Skin of body (tissue), 2 donors: Measurements from ENCODE around the gene TREH. TPM values are rescaled to one million over a fixed set of nuclear protein-coding genes. Genes with fewer than 3 reads are reported as not detected.
A peak's percentile ranks its signal among the peaks of the same experiment; 100 is the strongest.

Experiments used
- DNase-seq: peaks from one replicate; lab custom pipeline; 2025; lab: John Stamatoyannopoulos, UW
- total RNA-seq: library from RNA; depleted of rRNA; stranded (reverse); fragments of >200 nt; gene quantifications from one replicate; pipeline ENCODE4 v1.2.3, GENCODE V29; 2014

The TREH gene
- total RNA-seq, 1 donor from 2014 or later: not detected

DNA sequence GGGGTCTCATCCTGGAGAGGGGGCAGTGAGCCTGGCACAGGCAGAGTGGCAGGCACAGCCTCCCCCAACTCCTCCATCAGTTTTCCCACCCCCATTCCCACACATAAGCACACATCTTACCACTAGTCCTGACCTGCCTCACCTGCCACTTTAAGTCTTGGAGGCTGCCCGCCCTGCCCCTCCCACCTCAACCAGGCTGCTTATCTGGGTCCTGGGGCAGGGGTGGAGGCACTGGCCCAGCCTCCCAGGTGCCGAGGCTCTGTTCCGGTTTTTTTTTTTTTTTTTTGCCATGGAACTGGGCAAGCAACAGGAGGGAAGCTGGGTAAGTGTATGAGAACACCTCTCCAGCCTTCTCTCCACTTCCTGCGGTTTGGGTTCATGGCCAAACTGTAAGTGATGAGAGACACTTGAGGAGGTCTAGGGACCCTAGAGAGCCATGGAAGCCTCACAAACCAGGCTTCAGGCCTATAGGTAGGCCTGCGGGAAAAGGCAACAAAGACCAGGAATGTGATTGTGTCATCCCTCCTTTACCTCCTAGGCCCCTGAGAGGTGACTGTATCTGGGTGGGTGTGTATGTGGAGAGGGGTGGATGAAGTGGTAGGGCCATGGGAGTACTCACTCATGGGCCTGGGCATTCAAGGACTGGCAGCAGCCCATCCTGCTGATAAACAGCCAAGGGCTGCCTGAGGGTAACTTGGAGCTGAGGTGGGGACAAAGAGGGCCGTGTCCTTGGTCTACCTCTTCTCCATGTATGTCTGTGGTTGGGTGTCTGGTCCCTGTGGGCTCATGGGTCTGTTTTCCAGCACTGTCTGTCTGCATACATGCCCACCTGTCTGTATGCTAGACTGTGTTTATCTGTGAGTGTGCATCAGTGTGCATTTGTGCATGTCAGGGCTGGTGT is 49.4 kb downstream of the TREH start:
- no peak for DNase-seq

DNA sequence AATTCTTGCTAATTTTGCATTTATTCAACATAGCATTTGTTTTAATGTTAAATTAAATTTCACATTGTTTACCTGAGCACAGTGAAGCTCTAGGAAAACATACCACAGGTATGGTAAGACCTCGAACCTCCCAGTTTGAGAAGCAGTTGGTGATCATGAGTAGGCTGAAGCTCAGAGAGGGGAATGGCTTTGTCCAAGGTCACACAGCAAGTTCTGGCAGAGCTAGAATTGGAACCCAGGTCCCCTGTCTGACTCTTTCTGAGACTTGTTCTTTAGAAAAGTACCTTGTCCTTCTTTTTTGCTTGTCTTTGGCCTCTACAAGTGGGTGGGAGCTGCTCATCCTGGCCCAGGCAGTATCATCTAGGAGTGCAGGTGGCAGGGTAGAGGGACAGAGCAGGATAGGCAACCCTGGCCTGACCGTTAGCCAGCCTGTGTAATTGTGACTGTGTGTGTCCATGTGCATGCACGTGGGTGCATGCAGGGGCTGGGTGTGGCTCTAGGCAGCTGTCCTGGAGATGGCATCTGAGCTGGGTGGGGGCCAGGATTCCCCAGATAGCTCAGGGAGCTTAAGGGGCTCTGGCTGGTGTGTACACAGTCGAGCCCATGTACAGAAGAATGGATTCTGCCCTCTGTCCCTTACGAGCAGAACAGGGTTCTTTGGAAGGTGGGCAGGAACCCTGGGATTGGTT is 50.4 kb downstream of the TREH start:
- DNase-seq: no peak

DNA sequence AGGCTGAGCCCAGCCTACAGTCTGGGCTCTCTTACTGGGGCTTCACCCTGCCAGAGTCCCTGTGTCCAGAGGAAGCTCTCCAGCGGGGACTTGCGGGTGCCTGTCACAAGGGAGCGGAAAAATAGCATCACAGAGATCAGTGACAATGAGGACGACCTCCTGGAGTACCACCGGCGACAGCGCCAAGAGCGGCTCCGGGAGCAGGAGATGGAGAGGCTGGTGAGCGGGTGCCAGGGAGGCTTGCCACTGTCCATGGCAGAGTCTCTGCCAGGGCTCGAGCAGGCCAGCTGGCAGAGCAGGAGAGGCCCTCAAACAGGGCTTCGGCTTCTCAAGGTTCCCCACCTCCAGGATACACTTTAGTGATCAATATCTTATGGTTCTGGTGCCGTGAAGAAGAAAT is 51.0 kb downstream of the TREH start:
- no peak for DNase-seq

DNA sequence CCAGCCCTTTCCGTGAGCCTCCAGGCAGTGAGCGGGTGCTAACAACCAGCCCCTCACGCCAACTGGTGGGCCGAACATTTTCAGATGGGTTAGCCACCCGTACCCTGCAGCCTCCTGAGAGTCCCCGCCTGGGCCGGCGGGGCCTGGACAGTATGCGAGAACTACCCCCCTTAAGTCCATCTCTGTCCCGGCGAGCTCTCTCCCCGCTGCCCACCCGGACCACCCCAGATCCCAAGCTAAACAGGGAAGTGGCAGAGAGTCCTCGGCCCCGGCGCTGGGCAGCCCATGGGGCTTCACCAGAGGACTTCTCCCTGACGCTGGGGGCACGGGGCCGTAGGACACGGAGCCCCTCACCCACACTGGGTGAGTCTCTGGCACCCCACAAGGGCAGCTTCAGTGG is 51.4 kb downstream of the TREH start:
- DNase-seq: no peak

DNA sequence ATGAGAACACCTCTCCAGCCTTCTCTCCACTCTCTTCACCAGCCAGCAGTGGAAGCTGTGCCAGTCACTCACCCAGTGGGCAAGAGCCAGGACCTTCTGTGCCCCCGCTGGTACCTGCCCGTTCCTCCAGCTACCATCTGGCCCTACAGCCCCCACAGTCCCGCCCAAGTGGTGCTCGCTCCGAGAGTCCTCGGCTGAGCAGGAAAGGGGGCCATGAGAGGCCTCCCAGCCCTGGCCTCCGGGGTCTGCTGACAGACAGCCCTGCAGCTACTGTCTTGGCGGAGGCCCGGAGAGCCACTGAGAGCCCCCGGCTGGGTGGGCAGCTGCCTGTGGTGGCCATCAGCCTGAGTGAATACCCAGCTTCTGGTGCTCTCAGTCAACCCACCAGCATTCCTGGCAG is 51.9 kb downstream of the TREH start:
- DNase-seq: no peak

DNA sequence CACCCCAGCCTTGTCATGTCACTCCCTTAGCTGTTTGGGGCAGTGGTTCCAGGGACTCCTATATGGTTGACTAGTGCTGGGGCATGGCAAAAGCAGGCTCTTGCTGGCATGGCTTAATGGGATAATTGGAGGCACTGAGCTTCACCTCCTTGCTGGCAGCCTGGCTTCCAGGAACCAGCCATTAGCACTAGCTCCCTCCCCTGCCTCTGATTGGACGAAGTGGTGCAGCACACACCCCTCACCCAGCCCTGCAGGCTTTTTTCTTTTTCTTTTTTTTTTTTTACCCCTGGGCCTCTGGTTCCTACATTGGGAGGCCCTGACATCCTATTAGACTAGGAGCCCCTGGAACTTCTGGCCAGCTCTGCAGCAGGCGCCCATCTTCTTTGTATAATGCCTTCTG is 53.5 kb downstream of the TREH start:
- DNase-seq: no peak

DNA sequence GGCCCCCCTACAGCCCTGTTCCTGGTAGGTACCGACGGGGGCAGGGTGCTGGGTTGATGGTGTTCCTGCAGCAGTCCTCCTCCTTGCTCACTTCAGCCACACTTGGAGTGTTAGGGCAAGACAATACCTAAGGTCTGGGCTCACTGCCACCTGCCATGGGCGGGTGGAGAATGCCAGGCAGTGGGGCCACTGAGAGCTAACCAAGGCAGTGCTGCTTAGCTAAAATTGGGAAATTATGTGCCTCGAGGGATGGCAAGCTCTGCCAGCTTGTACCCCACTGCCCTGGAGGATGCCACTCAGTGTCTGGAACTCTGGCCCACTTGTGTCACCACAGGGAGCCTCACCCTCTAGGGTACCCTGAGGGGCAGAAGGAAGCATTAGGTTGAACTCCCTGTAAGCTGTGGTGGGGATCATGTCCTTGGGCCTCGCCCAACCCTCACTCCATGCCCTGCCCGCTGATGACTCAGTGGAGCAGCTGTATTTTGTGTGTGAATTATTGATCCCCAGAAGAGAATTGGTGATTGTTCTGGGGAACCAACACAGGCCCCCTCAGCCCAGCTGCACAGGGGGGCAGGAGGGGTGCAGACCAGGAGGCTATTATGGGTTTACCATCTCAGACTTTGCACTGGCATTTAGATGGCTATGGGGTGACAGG is 54.3 kb downstream of the TREH start:
- no peak for DNase-seq

DNA sequence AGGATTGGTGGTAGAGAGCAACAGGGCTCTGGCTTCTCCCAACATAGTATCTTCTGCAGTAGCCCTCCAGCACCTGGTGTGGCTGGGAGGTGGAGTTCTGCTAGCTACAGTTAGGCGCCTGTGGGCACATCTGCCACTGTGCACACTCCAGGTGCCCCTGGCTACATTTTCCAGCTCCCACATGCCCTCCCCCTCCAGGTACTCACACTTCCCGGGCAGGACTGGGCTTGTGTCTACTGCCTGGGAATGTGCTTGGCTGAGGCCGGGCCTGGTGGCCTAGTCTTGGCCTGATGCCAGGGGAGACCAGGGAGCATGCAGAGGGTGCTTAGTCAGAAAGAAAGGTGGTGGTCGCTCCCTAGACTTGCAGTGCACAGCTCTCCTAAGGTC is 56.2 kb downstream of the TREH start:
- no peak for DNase-seq

DNA sequence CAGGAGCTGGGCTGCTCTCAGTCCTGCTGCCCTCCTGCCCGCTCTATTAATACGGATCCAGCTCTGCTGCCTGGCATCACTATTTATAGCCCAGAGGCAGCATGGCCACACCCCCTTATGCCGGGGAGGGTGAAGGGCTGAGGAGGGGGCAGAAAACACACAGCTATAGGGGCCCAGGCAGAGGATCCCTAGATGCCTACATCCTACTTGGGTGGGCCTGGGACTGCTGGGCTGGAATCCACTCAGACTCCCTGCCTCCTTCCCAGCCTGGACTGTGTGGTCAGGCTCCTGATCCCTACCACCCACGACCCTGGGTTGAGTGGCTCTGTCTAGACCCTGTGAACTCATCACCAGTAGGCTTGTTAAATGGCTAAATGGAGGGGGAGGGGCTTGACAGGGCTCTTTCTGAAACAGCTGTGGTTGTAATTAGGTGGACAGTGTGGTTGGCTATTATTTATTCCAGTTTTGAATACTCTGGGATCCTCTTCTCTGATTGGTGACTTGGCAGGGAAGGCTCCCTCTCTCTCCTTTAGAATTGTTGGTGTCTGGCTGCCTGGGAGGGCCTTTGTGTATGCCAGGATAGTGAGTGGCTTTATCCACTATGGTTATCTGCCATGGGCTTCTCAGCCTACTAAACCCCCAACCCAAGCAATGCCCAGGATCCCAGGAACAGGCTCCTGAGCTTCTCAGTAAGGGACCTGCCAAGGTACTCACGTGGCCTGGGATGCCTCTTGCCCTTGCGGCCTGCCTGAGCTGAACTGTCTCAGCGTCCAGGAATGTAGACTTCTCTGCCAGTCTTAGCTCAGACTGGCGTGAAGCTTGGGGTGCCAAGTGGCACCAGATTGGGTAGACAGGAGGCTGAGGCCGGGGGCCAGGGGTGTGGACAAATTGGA is 56.8 kb downstream of the TREH start:
- DNase-seq: no peak

DNA sequence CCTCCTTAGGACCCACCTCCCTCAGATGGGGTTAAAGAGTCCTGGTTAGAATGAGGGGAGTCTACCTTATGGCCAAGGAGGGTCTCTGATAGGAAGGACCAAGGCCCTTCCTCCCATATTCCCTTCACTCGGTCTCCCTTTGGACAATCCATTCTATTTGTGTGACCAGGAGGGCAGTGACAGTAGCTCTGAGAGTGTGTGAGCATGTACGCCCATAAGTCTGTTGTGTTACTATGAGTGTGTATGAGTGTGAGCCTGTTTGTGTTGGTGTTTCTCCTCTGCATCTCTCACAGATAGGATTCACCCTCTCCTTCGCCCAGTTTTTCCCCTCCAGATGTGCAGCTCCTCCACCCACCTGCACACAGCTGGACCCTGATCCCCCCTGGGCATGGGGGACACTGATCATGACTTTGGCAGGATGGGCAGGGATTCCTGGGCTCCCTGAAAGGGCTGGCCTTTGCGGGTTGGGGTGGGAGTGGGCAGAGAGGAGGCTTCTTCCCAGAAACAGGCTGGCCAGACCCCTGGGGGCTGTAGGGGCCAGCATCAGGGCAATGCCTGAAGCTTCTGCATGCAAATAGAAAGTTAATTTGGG is 57.6 kb downstream of the TREH start:
- DNase-seq: no peak

DNA sequence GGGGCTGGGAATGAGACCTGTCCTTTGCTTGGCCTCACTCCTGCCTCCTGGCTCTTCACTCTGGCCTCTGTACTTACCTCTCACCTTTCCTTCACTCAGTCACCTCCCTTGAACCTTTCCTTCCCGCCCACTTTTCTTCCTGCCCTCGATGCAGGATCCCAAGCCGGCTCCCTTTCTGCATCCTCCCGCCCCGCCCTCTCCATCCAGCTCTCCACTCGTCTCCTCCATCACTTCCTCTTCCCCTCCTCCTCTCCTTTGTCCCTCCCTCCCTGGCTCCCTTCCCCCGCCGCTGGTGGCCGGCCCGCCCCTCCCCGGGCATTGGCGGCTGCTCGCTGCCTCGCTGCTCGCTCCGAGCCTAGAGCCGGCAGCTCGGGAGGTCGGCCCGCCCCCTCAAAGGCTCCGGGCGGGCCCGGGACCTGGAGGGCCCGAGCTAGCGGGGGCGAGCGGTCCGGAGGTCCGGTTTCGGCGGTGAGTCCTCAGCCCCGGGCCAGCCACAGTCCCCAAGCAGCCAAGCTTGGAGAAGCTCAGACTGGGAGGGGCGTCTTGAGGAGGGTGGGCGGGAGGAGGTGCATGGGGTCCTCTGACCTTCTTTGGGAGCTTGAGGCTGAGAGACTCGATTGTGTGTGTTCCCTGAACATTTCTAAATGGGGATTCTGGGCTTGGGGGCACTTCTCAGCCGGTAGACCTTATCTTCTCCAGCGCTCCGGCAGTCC is 58.2 kb downstream of the TREH start:
- peak; percentile 65 for DNase-seq

DNA sequence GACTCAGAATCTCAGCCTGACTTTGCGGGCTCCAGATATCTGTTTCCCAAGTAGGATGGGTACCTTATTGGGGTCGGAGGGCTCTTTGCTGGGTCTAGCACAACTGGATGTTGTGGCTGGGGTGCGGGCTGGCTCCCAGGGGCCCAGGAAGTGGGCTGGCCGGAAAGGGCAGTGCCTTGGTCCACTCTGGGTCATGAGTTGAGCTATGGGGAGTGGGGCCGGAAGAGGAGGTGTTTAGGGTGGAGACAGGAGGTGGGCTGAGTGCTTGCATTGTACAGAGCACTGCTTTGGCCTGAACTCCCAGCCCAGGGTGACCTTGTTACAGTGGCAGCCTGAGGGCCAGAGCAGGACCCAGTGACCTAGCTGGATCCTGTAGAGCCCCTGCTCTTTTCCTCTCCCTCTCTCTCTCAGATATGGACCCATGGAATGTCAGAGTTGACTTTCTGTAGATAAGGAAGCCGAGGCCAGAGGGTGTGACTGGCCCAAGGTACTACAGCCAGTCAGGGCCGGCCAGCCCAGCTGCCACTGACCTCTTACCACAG is 58.9 kb downstream of the TREH start:
- DNase-seq: no peak

DNA sequence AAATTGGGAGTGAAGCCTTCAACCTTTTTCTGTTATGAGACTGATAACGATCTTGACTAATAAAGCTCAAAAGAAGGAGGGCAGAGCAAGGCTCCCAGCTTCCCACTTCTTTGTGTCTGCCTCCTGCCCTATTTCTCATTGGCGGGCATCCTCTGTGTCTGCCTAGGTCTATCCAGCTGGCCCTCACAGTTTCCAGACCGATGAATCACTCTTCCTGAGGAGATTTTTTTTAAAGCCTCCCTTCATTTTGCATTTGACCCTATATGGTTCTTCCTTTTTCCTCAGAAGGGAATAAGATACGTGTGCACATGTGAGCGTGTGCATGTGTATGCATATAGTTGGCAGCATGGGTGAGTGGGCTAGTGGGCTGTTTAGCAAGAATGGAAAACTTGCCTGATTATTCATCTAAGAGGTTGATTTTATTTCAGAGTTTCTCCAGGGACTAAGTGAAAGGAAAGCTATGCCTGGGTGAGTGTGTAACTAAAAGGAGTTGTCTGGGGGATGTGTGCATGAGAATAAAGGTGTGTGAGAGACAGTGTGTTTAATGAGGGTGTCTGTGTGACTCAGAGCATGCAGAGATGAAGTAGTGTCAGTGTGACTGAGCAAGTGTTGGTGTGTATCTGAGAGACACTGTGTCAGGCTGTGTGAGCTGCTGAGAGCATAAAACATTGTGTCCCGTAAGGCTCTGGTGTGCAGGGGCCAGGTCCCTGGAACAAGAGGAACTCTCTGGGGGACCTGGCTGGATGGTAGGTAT is 59.8 kb downstream of the TREH start:
- DNase-seq: peak; percentile 45

DNA sequence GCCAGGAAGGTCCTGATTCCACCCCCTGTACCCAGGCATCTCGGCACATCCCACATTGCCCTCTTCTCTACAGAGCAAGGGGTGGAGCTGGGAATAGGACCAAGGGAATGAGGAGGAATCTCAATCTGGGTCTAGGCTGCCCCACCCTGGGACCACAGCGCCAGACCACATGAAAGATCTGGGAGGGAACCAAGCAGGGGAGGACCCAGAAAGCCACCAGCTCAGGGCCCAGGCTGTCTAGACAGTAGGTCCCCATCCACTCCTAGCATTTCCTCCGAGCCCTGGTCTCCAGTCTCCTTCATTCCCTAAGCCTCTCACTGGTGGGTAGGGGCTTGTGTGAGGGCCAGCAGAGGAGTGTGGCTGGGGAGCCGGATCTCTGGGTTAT is 60.5 kb downstream of the TREH start:
- peak; percentile 36 for DNase-seq

DNA sequence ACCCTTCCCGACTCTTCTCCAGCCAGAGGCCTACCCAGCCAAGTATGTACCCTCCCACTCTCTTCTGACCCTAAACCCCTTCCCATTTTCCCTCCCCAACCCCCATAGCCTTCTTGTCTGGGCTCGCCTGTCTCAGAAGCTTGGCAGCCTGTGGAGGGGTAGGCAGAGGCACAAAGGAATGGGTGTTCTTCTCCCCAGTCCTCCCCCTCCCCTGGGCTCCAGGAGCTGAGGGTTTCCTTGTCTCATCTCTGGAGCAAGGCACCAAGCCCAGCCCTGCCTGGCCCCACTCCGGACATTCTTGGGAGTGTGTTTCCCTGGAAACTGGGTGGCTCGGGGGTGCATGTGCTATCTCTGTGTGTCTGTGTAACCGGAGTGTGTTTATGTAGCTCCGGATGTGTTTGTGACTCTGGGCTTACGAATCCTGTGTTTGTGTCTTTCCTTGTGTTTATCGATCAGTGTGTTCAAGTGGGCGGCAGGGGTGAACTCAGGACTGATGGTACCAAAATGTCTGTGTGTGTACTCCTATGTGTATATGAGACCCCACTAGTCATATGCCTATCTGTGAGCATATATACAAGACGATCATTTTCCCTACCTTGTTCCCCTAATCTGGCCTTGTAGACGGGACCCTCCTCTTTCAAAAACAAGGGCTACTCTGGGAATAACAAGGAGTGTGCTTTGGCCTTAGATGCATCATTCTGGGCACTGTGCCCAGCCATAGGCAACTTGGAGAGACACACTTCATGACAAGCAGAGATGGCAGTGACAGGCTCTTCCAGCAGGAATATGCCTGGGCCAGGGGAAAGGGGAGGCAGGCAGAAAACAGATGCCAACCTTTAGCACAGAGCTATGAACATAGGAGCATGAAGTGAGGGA is 61.1 kb downstream of the TREH start:
- peak; percentile 75 for DNase-seq

DNA sequence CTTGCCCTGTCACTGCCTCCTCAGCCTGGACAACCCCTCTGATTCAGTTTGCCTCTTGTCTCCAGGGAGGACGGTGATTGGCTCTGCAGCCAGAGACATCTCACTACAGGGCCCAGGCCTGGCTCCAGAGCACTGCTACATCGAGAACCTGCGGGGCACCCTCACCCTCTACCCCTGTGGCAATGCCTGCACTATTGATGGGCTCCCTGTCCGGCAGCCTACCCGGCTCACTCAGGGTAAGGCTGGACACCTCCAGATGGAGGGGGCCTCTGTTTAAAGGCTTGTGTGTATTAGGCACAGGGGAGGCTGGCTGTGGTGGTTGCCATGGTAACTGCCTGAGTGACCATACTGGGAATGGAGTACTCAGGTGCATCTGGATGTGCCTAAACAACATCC is 63.5 kb downstream of the TREH start:
- no peak for DNase-seq

DNA sequence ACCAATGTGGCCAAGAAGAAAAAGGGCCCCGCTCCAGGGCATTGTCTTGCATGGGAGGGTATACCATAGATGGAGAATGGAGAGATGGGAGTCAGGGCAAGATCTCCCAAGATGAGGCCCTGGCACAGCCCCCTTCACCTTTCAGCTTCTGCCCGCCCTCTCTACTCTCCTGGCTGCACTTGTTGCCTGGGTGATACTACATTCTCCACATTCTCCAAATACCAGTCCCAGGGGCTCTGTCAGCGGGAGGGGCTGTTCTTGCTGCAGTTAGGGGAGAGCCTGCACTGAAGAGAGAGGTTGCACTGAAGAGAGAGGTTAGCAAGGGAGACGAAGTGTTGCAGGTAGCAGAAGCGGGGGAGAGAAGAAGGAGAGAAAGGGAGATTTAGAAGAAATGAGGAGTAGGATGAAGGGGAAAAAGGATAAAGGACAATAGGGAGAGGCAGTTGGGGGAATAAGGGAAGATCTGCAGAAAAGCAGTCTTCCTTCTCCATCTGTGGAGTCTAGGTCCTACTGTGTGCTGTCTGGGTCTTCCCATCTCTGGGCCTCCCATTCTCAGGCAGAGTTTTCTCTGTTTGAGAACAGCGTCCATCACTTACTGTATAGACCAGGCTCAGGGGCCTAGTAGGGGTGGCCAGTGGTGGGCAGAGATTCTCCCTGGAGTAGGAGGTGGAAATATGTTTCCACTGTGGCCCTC is 64.0 kb downstream of the TREH start:
- no peak for DNase-seq

DNA sequence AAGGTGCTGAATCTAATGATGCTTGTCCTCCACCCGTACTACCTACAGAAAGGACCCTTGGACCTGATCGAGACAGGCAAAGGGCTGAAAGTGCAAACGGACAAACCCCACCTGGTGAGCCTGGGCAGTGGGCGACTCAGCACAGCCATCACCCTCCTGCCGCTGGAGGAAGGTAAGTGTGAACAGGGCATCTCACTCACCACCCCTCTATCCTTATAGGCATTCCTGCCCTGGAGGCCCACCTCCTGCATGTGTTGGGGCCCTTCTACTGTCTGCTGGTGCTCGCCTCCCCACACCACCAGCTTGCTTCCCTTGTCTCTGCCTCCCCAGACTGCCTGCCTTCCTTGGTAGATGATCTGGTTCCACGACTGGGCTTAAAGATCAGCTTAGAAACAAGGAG is 64.9 kb downstream of the TREH start:
- DNase-seq: no peak
